Small intestine (tissue), 7 donors: ENCODE data around the gene MID1. TPM values are rescaled to one million over a fixed set of nuclear protein-coding genes. Genes with fewer than 3 reads are reported as not detected.

ENCODE experiments used
- DNase-seq, 2 donors: peaks; one replicate each; pipeline versions ENCODE4 v3.0.0 to v3.0.0-alpha.2; 2013
- FAIRE-seq: peaks from 2 replicates; lab custom pipeline; 2012; peaks lifted over from hg19 to GRCh38; lab: Jason Lieb, UNC
- H3K27ac ChIP-seq, 3 donors: one replicate each; pipeline ENCODE4 v1.5.1; 2013; ENCODE audit warnings: low read length in 2 of 3, mild to moderate bottlenecking in 2 of 3, control low read depth in 1 of 3, inconsistent platforms in 1 of 3, low read depth in 1 of 3, moderate library complexity in 1 of 3
- H3K27me3 ChIP-seq, 3 donors: one replicate each; pipeline ENCODE4 v1.6.1; 2013; ENCODE audit warnings: low read length in 3 of 3, inconsistent platforms in 1 of 3; ENCODE audit not compliant: control insufficient read depth in 3 of 3, insufficient read depth in 3 of 3
- H3K36me3 ChIP-seq, 3 donors: one replicate each; pipeline ENCODE4 v1.6.1; 2013; ENCODE audit warnings: low read length in 3 of 3, inconsistent platforms in 1 of 3, low read depth in 1 of 3, mild to moderate bottlenecking in 1 of 3, moderate library complexity in 1 of 3; ENCODE audit not compliant: control insufficient read depth in 3 of 3, insufficient read depth in 2 of 3
- H3K4me1 ChIP-seq, 3 donors: one replicate each; pipeline ENCODE4 v1.6.1; 2013; ENCODE audit warnings: low read length in 2 of 3, inconsistent platforms in 1 of 3, low read depth in 1 of 3, mild to moderate bottlenecking in 1 of 3, moderate library complexity in 1 of 3; ENCODE audit not compliant: control insufficient read depth in 3 of 3, insufficient read depth in 2 of 3
- H3K4me3 ChIP-seq, 3 donors: one replicate each; pipeline ENCODE4 v1.5.1; 2013; ENCODE audit warnings: low read length in 3 of 3, control low read depth in 1 of 3, inconsistent platforms in 1 of 3, low read depth in 1 of 3, mild to moderate bottlenecking in 1 of 3, moderate library complexity in 1 of 3
- H3K9me3 ChIP-seq, 2 donors: one replicate each; pipeline ENCODE4 v1.6.1; 2013; ENCODE audit warnings: low read depth in 1 of 2, low read length in 1 of 2; ENCODE audit not compliant: control insufficient read depth in 2 of 2, insufficient read depth in 1 of 2
- WGBS, 3 donors: extraction: QIAGEN DNeasy Blood & Tissue Kit; methylation state at CpG; one replicate each; pipeline ENCODE4 v1.1.7; 2013; 5-methylcytosine and 5-hydroxymethylcytosine counted together
- polyA plus RNA-seq, 4 donors: library from polyadenylated mRNA; stranded (reverse) in 3 of 4; unstranded in 1 of 4; fragments of 200-250 nt in 3 of 4; fragments of 120-200 nt in 1 of 4; gene quantifications; one replicate each; pipeline versions ENCODE4 v1.2.1 to v1.2.3, GENCODE V29; 2013
- donor health status: healthy with polysubstance abuse.
- donor health status: control.
- donor health status: control.
- donor health status: Bipolar disorder and iron deficiency.
- donor health status: healthy.

Gene MID1
- polyA plus RNA-seq, 4 donors = 1.9 to 11.6 (median 4.6) TPM

GRCh38 chrX:10629905-10630304 is 9.5 kb upstream of the MID1 start:
- Histone ChIP-seq H3K36me3 (no peaks in the 10 kb centered on the region), H3K27ac (no peak overlapping the region), H3K4me3 (no peak overlapping the region), H3K4me1 (no peaks in the 10 kb centered on the region), H3K27me3 (no peaks in the 10 kb centered on the region), H3K9me3 (no peaks in the 10 kb centered on the region)
- no peak for FAIRE-seq
- DNase-seq = no peak
- WGBS, 3 donors = 83 to 94% (median 92%) methylated on average over 3 of the region's 3 CpGs

GRCh38 chrX:10628906-10629305 is 8.5 kb upstream of the MID1 start:
- FAIRE-seq (no peak), DNase-seq (no peak)
- no peak overlapping the region for H3K27ac ChIP-seq
- H3K4me3 ChIP-seq = no peak overlapping the region
- no peaks in the 10 kb centered on the region for H3K27me3 ChIP-seq
- WGBS, 3 donors = 68 to 98% (median 94%) methylated on average over 3 of the region's 3 CpGs
- H3K4me1 ChIP-seq = no peaks in the 10 kb centered on the region
- H3K9me3 ChIP-seq = no peaks in the 10 kb centered on the region
- H3K36me3 ChIP-seq = no peaks in the 10 kb centered on the region

DNA sequence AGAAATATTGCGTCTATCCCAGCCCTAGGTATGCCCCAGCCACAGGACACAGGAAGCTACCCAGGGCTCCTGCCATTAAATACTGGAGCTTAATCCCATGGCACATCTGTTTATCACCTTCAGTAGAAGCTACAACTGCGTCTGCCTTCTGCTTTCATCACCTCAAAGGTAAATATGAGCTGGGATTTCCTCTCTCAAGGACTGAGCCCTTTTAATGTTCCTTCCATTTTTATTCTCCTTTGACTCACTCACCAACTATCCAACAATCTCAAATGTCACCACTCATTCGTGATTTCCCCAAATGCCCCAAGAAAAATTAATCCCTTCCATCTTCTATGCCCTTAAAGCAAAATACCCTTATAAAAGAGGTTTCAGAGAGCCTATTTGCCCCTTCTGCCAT is 1.8 kb upstream of the MID1 start:
- Histone ChIP-seq H3K36me3 (no peaks in the 10 kb centered on the region), H3K4me3 (no peak overlapping the region), H3K4me1 (no peaks in the 10 kb centered on the region), H3K9me3 (no peaks in the 10 kb centered on the region), H3K27ac (no peak overlapping the region), H3K27me3 (no peaks in the 10 kb centered on the region)
- 58 to 83% (median 73%) methylated on average over 3 of the region's 3 CpGs for WGBS, 3 donors
- DNase-seq = no peak
- FAIRE-seq = no peak

- FAIRE-seq = no peak
- peak; percentile 46 for DNase-seq
Observed at GRCh38 chrX:10619425-10620046, 849 bp downstream of the MID1 start.

GRCh38 chrX:10618961-10619360 is 1.4 kb downstream of the MID1 start:
- Histone ChIP-seq H3K4me3 (peak overlapping the region in 2 of 3 donors; percentile 52 to 66), H3K27me3 (no peaks in the 10 kb centered on the region), H3K4me1 (peaks cover 0 to 3% (median 0%) of the 10 kb centered on the region in 3 donors), H3K9me3 (no peaks in the 10 kb centered on the region), H3K36me3 (no peaks in the 10 kb centered on the region), H3K27ac (peak overlapping the region in 2 of 3 donors; percentile 66 to 77)
- FAIRE-seq (no peak), DNase-seq (peak in 1 of 2 donors; percentile 12)
- 2 to 26% (median 8%) methylated on average over 13 of the region's 13 CpGs for WGBS, 3 donors

More at GRCh38 chrX:10619425-10620046, 849 bp downstream of the MID1 start:
- H3K9me3 ChIP-seq = no peaks in the 10 kb centered on the region
- peak overlapping the region; percentile 30 to 66 (median 55) for H3K4me3 ChIP-seq
- 1 to 31% (median 10%) methylated on average over 11 of the region's 11 CpGs for WGBS, 3 donors
- peaks cover 0 to 3% (median 0%) of the 10 kb centered on the region in 3 donors for H3K4me1 ChIP-seq
- no peaks in the 10 kb centered on the region for H3K36me3 ChIP-seq
- no peaks in the 10 kb centered on the region for H3K27me3 ChIP-seq
- H3K27ac ChIP-seq = peak overlapping the region; percentile 2 to 77 (median 59)

DNA sequence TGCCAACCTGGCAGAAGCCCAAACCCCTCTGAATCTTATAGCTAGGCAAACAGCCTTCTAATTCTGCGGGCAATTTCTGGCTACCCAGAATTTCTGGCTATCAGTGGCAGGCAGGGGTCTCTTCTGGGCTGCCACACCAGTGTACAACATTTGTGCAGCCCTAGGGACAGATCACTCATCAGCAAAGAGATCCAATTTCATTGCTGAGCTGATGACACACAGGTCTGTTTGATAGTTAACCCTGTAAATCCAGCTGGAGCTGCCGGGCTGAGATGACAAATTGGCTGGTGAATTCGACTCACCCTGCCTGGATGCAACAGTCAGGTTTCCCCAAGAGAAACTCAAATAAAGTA is 2.4 kb downstream of the MID1 start:
- DNase-seq = peak in 1 of 2 donors; percentile 7
- no peak overlapping the region for H3K4me3 ChIP-seq
- peak overlapping the region in 1 of 3 donors; percentile 80 for H3K27ac ChIP-seq
- H3K4me1 ChIP-seq = peaks cover 0 to 3% (median 0%) of the 10 kb centered on the region in 3 donors
- H3K9me3 ChIP-seq = no peaks in the 10 kb centered on the region
- no peaks in the 10 kb centered on the region for H3K36me3 ChIP-seq
- WGBS, 3 donors = 24 to 55% (median 44%) methylated on average over 3 of the region's 3 CpGs
- no peak for FAIRE-seq
- no peaks in the 10 kb centered on the region for H3K27me3 ChIP-seq

DNA sequence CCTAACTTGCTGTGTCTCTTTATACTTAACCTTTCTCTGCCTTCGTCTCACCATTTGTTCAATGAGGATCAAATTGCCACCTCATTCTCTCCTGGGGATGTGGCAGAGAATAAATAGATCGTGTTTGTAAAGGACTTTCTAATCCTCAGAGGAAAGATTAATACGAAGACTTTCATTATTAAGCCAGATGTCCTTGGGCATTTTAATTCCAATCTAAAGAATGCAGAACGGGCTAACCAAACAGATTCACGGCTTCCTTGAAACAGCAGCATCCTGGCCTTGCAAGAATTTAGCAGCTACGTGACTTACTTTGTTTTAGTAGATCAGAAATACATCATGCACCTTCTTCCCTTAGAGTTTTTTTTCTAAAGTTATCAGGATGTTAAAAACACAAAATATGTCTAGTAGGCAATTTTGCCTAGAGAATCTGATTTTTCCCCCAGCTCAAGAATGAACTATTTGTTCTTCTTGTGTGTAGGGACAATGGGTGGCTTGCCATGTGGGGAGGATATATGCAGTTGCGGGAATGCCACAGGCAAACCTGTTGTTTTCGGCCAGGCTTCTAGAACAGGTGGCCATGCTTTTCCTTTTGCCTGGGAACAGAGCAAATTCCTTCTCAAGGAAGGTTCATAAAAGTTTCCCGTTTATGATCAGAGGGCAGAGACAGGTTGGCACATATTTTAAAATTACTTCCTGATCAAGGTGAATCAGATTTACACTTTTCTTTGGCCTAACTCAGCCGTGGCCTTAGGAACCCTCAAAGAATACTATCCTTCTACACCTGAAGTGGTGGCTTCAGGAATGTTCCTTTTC is 3.0 kb downstream of the MID1 start:
- peak in 1 of 2 donors; percentile 56 for DNase-seq

GRCh38 chrX:10615931-10616774 is 4.2 kb downstream of the MID1 start:
- no peak for FAIRE-seq
- H3K36me3 ChIP-seq = no peaks in the 10 kb centered on the region
- peak; percentile 64 to 73 for DNase-seq
- H3K4me3 ChIP-seq = no peak overlapping the region
- H3K27me3 ChIP-seq = no peaks in the 10 kb centered on the region
- H3K9me3 ChIP-seq = no peaks in the 10 kb centered on the region
- no peak overlapping the region for H3K27ac ChIP-seq
- WGBS, 3 donors = 20 to 36% (median 28%) methylated on average over 14 of the region's 14 CpGs
- H3K4me1 ChIP-seq = peaks cover 0 to 3% (median 0%) of the 10 kb centered on the region in 3 donors

More for the DNA sequence above, 3.0 kb downstream of the MID1 start:
- peak overlapping the region in 2 of 3 donors; percentile 35 to 80 for H3K27ac ChIP-seq
- peaks cover 0 to 3% (median 0%) of the 10 kb centered on the region in 3 donors for H3K4me1 ChIP-seq
- H3K27me3 ChIP-seq = no peaks in the 10 kb centered on the region
- FAIRE-seq = no peak
- H3K36me3 ChIP-seq = no peaks in the 10 kb centered on the region
- WGBS, 3 donors = 18 to 62% (median 30%) methylated on average over 10 of the region's 10 CpGs
- H3K4me3 ChIP-seq = no peak overlapping the region
- no peaks in the 10 kb centered on the region for H3K9me3 ChIP-seq
